Brain microvascular endothelial cell (primary cell): ENCODE data around the gene HMCES.
A peak's percentile ranks its signal among the peaks of the same experiment; 100 is the strongest.

Experiments
- DNase-seq: peaks from one replicate; pipeline ENCODE4 v3.0.0-alpha.2; 2020
- H3K27ac ChIP-seq: fragments of 250-450 bp; sonication (Bioruptor Pico); 2 replicates; pipeline ENCODE4 v1.5.1; 2020; ENCODE audit warnings: mild to moderate bottlenecking, moderate library complexity
- H3K27me3 ChIP-seq: fragments of 250-450 bp; sonication (Bioruptor Pico); replicated peaks from 2 replicates; pipeline ENCODE4 v1.5.1; 2020; ENCODE audit warnings: mild to moderate bottlenecking
- H3K36me3 ChIP-seq: fragments of 250-450 bp; sonication (Bioruptor Pico); replicated peaks from 2 replicates; pipeline ENCODE4 v1.5.1; 2020; ENCODE audit warnings: mild to moderate bottlenecking
- H3K4me3 ChIP-seq: 2 replicates; pipeline ENCODE4 v1.5.1; 2011; ENCODE audit warnings: low read depth, mild to moderate bottlenecking, control low read depth, low read length, moderate library complexity
- CTCF ChIP-seq: IDR thresholded peaks from 2 replicates; pipeline ENCODE4 v1.5.1; 2011; ENCODE audit warnings: low read depth, mild to moderate bottlenecking, moderate library complexity, low read length, control low read depth, inconsistent platforms; ENCODE audit errors: missing control alignments
- in situ Hi-C: cut with HindIII; loops from 2 replicates; pipeline ENCODE4 v1.10.0; 2017; ENCODE audit warnings: low sequenced_read_pairs, low pct_ligation_motif_present

HMCES gene

GRCh38 chr3:129271674-129272073, 7.0 kb upstream of the HMCES start:
- no peak overlapping the region for H3K4me3 ChIP-seq
- no peaks in the 10 kb centered on the region for H3K27me3 ChIP-seq
- DNase-seq: no peak
- H3K36me3 ChIP-seq: peaks cover 98% of the 10 kb centered on the region
- in situ Hi-C loops: no loop called here
- no peak for TF ChIP-seq CTCF
- no peak overlapping the region for H3K27ac ChIP-seq

- H3K27me3 ChIP-seq: no peaks in the 10 kb centered on the region
- in situ Hi-C loops: no loop called here
- peaks cover 67% of the 10 kb centered on the region for H3K36me3 ChIP-seq
- no peak for DNase-seq
- no peak overlapping the region for H3K4me3 ChIP-seq
- no peak overlapping the region for H3K27ac ChIP-seq
- TF ChIP-seq CTCF: no peak
These were observed 2.3 kb upstream of the HMCES start for GRCh38 chr3:129276385-129276784.

- peak; percentile 30 for DNase-seq
- no peaks in the 10 kb centered on the region for H3K27me3 ChIP-seq
- H3K36me3 ChIP-seq: peaks cover 52% of the 10 kb centered on the region
- no peak for TF ChIP-seq CTCF
- no peak overlapping the region for H3K4me3 ChIP-seq
- in situ Hi-C loops: no loop called here
- H3K27ac ChIP-seq: peak overlapping the region; percentile 78
These were observed 820 bp upstream of the HMCES start for GRCh38 chr3:129277829-129278271.

GRCh38 chr3:129278966-129279906, 566 bp downstream of the HMCES start:
- in situ Hi-C loops: no loop called here
- Histone ChIP-seq H3K36me3 (peaks cover 38% of the 10 kb centered on the region), H3K4me3 (peak overlapping the region; percentile 81), H3K27ac (peak overlapping the region; percentile 78), H3K27me3 (no peaks in the 10 kb centered on the region)
- peak; percentile 73 for DNase-seq
- no peak for TF ChIP-seq CTCF

GRCh38 chr3:129280183-129280582, 1.5 kb downstream of the HMCES start:
- TF ChIP-seq CTCF: no peak
- no peak for DNase-seq
- no peaks in the 10 kb centered on the region for H3K27me3 ChIP-seq
- no peak overlapping the region for H3K27ac ChIP-seq
- H3K4me3 ChIP-seq: no peak overlapping the region
- H3K36me3 ChIP-seq: peaks cover 29% of the 10 kb centered on the region
- in situ Hi-C loops: no loop called here
